ENCODE results near the gene COBLL1.

DNA sequence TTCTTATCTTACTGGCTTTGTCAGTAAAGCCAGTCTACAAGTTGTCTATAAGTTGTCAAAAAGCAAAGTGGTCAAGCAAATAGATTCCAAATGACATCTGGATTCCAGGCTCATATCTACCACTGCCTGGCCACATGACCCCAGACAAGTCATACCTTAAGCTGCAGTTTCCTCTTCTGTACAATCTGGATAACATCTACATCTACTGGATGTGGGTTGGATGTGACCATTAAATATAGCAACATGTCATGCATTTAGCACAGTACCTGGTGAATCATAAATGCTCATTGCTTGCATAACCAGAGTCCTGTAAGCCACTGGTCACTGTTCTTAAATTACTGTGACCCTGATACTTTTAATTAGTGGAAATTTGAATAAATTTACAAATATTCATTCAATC, 16.8 kb downstream of the COBLL1 start:
- TF ChIP-seq, protein P1, sequence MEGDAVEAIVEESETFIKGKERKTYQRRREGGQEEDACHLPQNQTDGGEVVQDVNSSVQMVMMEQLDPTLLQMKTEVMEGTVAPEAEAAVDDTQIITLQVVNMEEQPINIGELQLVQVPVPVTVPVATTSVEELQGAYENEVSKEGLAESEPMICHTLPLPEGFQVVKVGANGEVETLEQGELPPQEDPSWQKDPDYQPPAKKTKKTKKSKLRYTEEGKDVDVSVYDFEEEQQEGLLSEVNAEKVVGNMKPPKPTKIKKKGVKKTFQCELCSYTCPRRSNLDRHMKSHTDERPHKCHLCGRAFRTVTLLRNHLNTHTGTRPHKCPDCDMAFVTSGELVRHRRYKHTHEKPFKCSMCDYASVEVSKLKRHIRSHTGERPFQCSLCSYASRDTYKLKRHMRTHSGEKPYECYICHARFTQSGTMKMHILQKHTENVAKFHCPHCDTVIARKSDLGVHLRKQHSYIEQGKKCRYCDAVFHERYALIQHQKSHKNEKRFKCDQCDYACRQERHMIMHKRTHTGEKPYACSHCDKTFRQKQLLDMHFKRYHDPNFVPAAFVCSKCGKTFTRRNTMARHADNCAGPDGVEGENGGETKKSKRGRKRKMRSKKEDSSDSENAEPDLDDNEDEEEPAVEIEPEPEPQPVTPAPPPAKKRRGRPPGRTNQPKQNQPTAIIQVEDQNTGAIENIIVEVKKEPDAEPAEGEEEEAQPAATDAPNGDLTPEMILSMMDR (optimal IDR thresholded peaks at IDR 0.05 in 1 of 3, IDR thresholded peaks at IDR 0.05 in 1 of 3, conservative IDR thresholded peaks at IDR 0.05 in 1 of 3; ENCODE audit: extremely low read depth in 1 of 3, insufficient read depth in 2 of 3, low read length in 3 of 3), result no peak
- TF ChIP-seq EZH2 (IDR thresholded peaks at IDR 0.05; ENCODE audit: low read length), result no peak
